Mucosa of rectum (tissue), 2 donors: Measurements from ENCODE around the gene CEP112.

Experiments used
- H3K27ac ChIP-seq, 2 donors: one replicate each; pipeline ENCODE4 v1.7.0; 2013; ENCODE audit warnings: inconsistent platforms in 2 of 2, low read depth in 2 of 2, low read length in 2 of 2
- H3K27me3 ChIP-seq, 2 donors: one replicate each; pipeline ENCODE4 v1.7.0; 2013; ENCODE audit warnings: low read length in 2 of 2; ENCODE audit not compliant: control insufficient read depth in 2 of 2, insufficient read depth in 2 of 2
- H3K36me3 ChIP-seq, 2 donors: one replicate each; pipeline ENCODE4 v1.7.0; 2013; ENCODE audit warnings: low read length in 2 of 2; ENCODE audit not compliant: control insufficient read depth in 2 of 2, insufficient read depth in 2 of 2
- H3K4me1 ChIP-seq, 2 donors: one replicate each; pipeline ENCODE4 v1.7.0; 2013; ENCODE audit warnings: low read length in 2 of 2, mild to moderate bottlenecking in 1 of 2; ENCODE audit not compliant: control insufficient read depth in 2 of 2, insufficient read depth in 2 of 2
- H3K4me3 ChIP-seq, 2 donors: one replicate each; pipeline ENCODE4 v1.7.0; 2013; ENCODE audit warnings: low read length in 2 of 2
- H3K9ac ChIP-seq, 2 donors: one replicate each; pipeline ENCODE4 v1.7.0; 2013; ENCODE audit warnings: low read length in 2 of 2, low read depth in 1 of 2, mild to moderate bottlenecking in 1 of 2
- H3K9me3 ChIP-seq, 2 donors: one replicate each; pipeline ENCODE4 v1.7.0; 2013; ENCODE audit warnings: low read length in 2 of 2; ENCODE audit not compliant: control insufficient read depth in 2 of 2
- donor health status: healthy.
- donor health status: Normal muscosa, but diverticular disease.

Gene CEP112

DNA sequence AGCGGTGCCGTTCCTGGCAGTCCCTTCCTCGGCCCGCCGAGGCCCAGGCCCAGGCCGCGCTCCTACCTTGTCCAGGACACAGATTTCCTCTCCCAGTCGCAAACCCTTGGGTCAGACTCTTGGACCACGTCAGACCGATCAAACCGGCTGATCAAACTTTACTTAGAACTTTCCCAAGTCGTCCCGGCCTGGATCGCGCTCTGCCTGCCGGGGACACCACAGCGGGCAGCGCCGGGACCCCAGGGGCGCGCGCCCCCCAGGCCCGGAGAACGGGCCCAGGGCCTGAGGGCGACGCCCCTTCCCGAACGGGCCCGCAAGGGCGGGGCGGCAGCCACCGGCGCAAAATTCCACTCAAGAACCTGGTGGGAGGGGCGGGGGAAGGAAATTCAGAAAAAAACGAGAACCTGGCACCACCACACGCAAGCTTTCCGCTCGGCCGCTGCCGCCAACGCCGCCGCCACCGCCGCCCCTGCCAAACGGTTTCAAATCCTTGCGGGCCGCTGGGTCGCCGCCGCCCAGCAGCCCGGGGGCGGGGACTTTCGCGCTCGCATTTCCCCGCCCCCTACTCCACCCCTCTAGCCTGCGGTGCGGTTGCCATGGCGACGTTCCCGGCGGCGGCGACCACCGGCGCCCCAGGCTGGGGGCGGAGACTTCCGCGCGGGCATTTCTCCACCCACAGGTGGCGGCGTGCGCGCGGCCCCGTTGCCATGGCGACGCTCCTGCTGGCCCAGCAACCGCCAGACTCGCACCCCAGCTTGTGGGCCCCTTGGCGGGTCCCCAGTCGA lies at the start of gene CEP112:
CEP112 (minus strand) TSS at position 541 of the 785 bp plus-strand sequence.
- H3K9ac ChIP-seq: peak within 1 kb of the TSS; percentile 58 to 75
- H3K9me3 ChIP-seq: no peaks in the 10 kb centered on the region

DNA sequence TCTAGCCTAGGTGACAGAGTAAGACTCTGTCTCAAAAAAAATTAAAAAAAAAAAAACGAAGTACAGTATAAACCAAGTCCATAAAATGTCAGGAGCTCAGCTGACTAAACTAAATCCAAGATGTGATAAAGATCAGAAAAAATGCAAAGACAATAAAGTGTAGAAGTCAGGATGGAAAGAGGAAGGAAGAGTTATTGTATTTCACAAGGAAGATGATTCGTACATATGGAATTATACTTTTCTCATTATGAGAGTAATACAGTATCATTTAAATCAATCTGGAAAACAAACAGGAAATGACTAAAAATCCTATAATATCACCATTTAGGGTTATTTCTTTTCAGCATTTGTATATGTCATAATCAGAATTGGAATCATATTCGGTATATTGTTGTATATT lies 48.7 kb upstream of the CEP112 start:
- no peak overlapping the region for H3K9ac ChIP-seq
- H3K27ac ChIP-seq: no peak overlapping the region
- H3K36me3 ChIP-seq: no peaks in the 10 kb centered on the region
- H3K9me3 ChIP-seq: no peaks in the 10 kb centered on the region
- H3K4me3 ChIP-seq: no peak overlapping the region
- no peaks in the 10 kb centered on the region for H3K27me3 ChIP-seq
- no peaks in the 10 kb centered on the region for H3K4me1 ChIP-seq

More for the DNA sequence above, at the start of gene CEP112:
- H3K4me1 ChIP-seq: peaks cover 7 to 8% of the 10 kb centered on the region in 2 donors
- H3K27ac ChIP-seq: peak within 1 kb of the TSS; percentile 14 to 58
- no peaks in the 10 kb centered on the region for H3K27me3 ChIP-seq
- H3K36me3 ChIP-seq: no peaks in the 10 kb centered on the region
- H3K4me3 ChIP-seq: peak within 1 kb of the TSS; percentile 69 to 80

DNA sequence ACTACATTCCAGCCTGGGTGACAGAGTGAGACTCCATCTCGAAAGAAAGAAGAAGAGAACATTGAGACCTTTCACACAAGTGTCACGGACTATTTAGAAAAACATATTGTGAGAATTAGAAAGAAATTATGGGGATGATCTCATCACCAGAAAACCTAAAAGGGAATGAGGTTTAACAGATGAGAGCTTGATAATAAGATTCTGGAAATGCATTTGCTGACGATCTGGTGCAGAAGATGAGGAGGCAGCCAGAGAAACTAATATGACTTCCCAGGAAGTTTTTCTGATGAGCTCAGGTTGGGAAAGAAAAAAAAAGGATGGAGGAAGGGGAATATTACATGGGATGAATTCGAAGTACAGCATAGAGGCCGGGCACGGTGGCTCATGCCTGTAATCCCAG lies 48.1 kb upstream of the CEP112 start:
- Histone ChIP-seq H3K9me3 (no peaks in the 10 kb centered on the region), H3K4me3 (no peak overlapping the region), H3K27me3 (no peaks in the 10 kb centered on the region), H3K27ac (no peak overlapping the region), H3K4me1 (no peaks in the 10 kb centered on the region), H3K36me3 (no peaks in the 10 kb centered on the region), H3K9ac (no peak overlapping the region)

DNA sequence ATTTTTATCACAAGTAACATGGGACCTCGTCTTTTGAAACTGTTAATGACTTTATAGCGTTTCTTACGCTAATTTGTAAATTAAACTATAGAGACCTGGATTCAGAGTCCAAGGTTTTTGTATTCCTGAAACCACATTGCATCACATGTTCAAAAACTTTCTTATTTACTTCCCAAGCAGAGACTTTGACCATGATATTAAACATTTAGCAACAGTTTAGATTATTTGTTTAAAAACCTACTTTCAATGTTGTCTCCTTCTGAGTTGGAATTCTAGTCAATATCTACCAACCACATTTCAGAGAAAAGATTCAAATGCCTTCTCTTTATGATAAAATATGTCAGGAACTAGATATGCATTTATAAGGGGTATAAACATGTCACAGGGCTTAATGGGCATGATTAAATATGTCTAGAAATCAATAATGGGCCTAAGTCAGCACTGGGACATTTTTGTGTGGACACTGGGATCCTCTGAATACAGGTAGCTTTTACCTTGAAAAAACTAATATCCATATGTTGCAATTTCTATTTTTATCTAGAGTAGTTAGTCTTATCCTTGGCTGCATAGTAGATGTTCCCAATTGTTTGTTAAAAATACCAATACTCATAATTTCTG lies 43.6 kb upstream of the CEP112 start:
- H3K9me3 ChIP-seq: no peaks in the 10 kb centered on the region
- H3K27me3 ChIP-seq: no peaks in the 10 kb centered on the region
- no peaks in the 10 kb centered on the region for H3K4me1 ChIP-seq
- no peak overlapping the region for H3K9ac ChIP-seq
- H3K36me3 ChIP-seq: no peaks in the 10 kb centered on the region
- no peak overlapping the region for H3K27ac ChIP-seq
- H3K4me3 ChIP-seq: no peak overlapping the region

DNA sequence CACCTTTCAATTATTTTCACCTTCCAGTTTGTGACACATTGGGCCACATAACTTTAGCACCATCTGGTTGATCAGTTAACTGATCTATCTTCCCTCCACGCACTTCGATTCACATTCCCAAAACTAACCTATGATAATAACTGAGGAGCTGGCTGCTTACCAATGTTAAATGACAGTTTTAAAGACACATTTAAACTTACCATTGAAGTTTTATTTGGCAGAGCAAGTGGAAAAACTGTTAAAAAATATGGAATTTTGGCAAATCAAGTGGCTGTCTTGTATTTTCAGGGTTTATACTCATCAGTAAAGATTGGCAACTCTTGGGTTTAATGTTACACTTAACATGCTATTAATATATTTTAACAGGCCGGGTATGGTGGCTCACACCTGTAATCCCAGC lies 42.7 kb upstream of the CEP112 start:
- no peak overlapping the region for H3K27ac ChIP-seq
- H3K4me1 ChIP-seq: no peaks in the 10 kb centered on the region
- H3K36me3 ChIP-seq: no peaks in the 10 kb centered on the region
- H3K9me3 ChIP-seq: no peaks in the 10 kb centered on the region
- H3K4me3 ChIP-seq: no peak overlapping the region
- H3K9ac ChIP-seq: no peak overlapping the region
- no peaks in the 10 kb centered on the region for H3K27me3 ChIP-seq

DNA sequence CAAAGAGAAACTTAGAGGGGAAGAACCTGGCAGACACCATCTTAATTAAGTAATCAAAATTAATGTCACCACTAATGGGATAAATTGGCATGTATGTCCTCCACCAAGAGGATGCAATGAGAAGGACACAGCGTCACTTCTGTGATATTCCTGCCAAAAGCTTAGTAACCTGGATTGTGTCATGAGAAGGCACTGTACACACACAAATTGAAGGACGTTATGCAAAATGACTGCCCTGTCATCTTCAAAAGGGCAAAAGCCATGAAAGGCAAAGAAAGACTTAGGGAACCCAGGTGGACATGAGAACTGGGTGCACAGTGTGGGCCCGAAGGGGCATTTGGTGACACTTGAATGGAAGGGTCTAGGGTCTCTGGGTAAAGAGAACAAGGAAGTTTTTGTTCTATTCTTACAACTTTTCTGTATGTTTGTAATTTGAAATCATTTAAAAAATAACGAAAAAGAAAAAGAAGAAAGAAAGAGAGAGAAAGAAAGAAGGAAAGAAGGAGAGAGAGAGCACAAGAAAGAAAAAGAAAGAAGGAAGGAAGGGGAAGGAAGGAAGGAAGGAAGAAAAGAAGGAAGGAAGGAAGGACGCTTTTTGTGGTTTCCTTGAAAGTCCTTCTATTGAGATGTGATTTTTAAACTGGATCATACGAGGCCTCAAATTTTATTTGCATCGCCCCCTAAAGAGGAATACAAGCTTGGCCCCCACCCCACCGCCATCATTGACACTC lies 41.3 kb upstream of the CEP112 start:
- H3K9me3 ChIP-seq: no peaks in the 10 kb centered on the region
- no peak overlapping the region for H3K9ac ChIP-seq
- H3K36me3 ChIP-seq: no peaks in the 10 kb centered on the region
- no peak overlapping the region for H3K4me3 ChIP-seq
- H3K4me1 ChIP-seq: no peaks in the 10 kb centered on the region
- H3K27me3 ChIP-seq: no peaks in the 10 kb centered on the region
- H3K27ac ChIP-seq: no peak overlapping the region

DNA sequence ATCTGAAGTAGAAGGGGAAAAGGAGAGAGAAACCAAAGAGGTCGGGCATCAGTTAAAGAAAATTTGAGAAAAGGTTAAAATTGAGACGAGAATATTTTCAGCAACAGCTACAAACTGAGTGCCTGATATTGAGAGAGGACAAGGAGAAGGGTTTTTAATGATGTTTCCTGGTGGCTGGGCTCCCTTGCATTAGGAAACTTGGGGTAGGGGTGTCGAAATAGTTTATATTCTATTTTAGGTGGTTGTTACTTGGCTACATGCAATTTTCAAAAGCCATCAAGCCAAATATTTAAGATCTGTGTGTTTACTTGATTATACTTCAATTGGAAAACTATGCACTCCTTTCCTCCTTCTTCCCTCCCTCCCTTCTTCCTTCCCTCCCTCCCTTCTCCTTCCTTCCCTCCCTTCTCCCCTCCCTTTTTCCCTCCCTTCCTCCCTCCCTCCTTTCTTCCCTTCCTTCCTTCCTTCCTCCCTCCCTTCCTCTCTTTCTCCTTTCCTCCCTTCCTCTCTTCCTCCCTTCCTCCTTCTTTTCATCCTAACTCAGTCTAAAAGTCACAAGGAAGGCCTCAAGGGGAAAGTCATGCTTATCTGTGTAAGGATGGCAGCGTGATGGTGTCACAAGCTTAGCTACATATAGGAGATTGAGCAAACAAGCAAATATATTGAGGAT lies 39.1 kb upstream of the CEP112 start:
- no peaks in the 10 kb centered on the region for H3K36me3 ChIP-seq
- H3K9ac ChIP-seq: no peak overlapping the region
- no peaks in the 10 kb centered on the region for H3K4me1 ChIP-seq
- H3K27ac ChIP-seq: no peak overlapping the region
- no peaks in the 10 kb centered on the region for H3K9me3 ChIP-seq
- H3K4me3 ChIP-seq: no peak overlapping the region
- H3K27me3 ChIP-seq: no peaks in the 10 kb centered on the region

DNA sequence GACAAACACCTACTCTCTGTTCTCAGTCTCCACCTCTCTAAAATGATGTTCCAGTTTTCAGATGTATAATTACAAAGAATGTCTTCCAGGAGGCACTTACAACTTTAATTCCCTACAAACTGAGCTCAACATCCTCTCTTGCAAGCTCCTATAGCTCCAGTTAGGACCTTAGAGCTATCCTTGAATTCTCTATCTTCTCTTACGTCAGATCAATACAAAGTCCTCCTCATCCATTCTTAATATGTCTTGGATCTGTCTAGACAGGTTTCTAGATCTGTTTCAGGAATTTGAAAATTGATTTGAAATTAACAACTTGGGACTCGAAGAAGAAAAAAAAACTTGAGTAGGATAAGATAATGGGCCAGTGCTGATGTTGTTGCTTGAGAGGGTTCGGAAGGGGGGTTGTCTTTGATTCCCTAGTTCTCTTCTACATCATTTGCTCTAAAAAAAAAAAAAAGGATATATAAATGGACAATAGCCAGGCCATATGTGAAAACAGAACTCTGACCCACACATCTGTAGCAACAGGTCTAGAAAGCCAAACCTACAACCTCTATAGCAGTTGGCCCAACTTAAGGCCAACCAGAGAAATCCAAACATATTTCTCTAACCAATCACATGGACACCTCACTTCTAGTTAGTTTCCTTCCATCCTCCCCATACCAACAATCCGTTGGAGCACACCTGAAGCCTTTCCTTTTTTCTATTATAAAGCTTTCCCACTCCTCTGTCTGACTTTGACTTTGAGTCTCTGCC lies 38.0 kb upstream of the CEP112 start:
- no peak overlapping the region for H3K9ac ChIP-seq
- no peaks in the 10 kb centered on the region for H3K27me3 ChIP-seq
- H3K9me3 ChIP-seq: no peaks in the 10 kb centered on the region
- H3K4me1 ChIP-seq: no peaks in the 10 kb centered on the region
- no peak overlapping the region for H3K4me3 ChIP-seq
- no peaks in the 10 kb centered on the region for H3K36me3 ChIP-seq
- H3K27ac ChIP-seq: no peak overlapping the region

DNA sequence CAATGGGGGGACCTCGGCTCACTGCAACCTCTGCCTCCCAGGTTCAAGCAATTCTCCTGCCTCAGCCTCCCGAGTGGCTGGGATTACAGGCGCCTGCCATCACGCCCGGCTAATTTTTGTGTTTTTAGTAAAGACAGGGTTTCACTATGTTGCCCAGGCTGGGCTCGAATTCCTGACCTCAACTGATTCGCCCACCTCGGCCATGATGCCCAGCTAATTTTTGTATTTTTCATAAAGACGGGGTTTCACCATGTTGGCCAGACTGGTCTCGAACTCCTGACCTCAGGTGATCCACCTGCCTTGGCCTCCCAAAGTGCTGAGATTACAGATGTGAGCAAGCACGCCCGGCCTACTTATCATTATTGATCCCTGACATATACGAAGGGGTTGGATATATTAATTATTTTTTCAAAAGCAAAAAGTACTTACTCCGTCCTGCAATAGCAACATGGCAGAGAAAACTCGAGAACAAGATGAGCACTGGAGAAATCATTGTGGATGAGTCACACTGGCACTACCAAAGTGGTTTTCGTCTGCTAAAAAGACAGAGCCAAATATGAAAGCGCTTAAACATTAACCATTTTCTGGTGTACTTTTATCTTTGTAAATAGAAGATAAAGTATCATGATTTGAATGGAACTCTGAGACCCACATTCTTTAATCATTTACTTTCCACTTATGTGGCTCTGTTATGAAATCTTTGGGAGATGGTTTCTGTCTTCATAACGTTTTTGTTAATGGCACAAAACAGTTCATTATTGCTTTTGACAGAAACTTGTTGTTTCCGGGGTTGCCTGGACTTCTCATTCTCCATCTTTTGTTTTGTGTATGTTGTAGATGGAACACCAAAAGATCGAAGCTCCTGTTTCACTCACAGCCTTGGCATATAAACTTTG lies 37.2 kb upstream of the CEP112 start, which contains the start of gene APOH:
APOH (minus strand) TSS at position 529 of the 896 bp plus-strand sequence; CDS start at position 493, 36 bp downstream.
- Histone ChIP-seq H3K9me3 (no peaks in the 10 kb centered on the region), H3K9ac (no peak within 1 kb of the TSS), H3K4me1 (no peaks in the 10 kb centered on the region), H3K36me3 (no peaks in the 10 kb centered on the region), H3K27ac (no peak within 1 kb of the TSS), H3K27me3 (no peaks in the 10 kb centered on the region), H3K4me3 (no peak within 1 kb of the TSS)
